H1 (cell line): Measurements from ENCODE around the gene RFX6. TPM values are rescaled to one million over a fixed set of nuclear protein-coding genes. Genes with fewer than 3 reads are reported as not detected.

ENCODE experiments used
- BACH1 ChIP-seq: IDR thresholded peaks from 2 replicates; pipeline ENCODE4 v1.6.1; 2012; ENCODE audit warnings: low read length, improper control_type of control experiment
- RNF2 ChIP-seq: fragments of 200-900, 300-1000 bp; sonication (generic); IDR thresholded peaks from 2 replicates; pipeline ENCODE4 v1.7.1; 2016; ENCODE audit warnings: borderline replicate concordance, low read depth, mild to moderate bottlenecking, antibody characterized with exemption, low read length; ENCODE audit not compliant: poor library complexity, severe bottlenecking; ENCODE audit errors: missing control alignments
- polyA plus RNA-seq, 7 experiments: library from polyadenylated mRNA; depleted of rRNA in 3 of 7; stranded (reverse) in 5 of 7; unstranded in 2 of 7; fragments of >200 nt in 5 of 7; fragments of 200-250 nt in 2 of 7; gene quantifications; 1 replicate in 5 of 7; 2 replicates in 1 of 7; 4 replicates in 1 of 7; pipeline versions ENCODE4 v1.2.1 to v1.2.3, GENCODE V29; 2011 to 2013; ENCODE audit warnings: missing spikeins in 2 of 7, mixed read lengths in 2 of 7
- total RNA-seq: library from RNA; stranded (reverse); fragmentation: NEBNext Ultra II Directional; extraction: Animal tissue kit (Norgen Biotek cat#: 25700); gene quantifications from 2 replicates; pipeline ENCODE4 v1.2.1, GENCODE V29; 2021

The RFX6 gene
- total and polyA plus RNA-seq, 2 of the 8 experiments (the other 6 are each of a cell fraction or from before 2014, with no cell fraction given), result not detected

GRCh38 chr6:116974526-116975316 lies 97.7 kb downstream of the RFX6 start (continued):
- TF ChIP-seq RNF2, result no peak
- no peak for TF ChIP-seq BACH1
